Measurements from ENCODE around the gene FGF7.

DNA sequence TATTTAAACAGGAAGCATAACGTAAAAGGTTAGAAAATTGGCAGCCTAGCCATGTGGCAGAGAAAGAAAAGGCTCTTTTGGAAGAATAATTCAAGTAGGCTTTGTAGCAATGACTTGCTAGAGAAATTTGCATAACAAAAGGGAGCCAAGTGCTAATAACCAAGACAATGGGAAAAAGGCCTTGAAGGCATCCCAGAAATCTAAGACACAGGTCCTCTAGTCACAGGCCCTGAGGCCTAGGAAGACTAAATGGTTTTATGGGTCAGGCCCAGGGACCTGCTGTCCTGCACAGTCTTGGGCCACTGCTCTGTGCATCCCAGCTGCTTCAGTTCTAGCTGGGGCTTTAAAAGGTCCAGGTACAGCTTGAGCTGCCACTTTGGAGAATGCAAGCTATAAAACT is 78.5 kb downstream of the FGF7 start:
- TF ChIP-seq, protein P1, sequence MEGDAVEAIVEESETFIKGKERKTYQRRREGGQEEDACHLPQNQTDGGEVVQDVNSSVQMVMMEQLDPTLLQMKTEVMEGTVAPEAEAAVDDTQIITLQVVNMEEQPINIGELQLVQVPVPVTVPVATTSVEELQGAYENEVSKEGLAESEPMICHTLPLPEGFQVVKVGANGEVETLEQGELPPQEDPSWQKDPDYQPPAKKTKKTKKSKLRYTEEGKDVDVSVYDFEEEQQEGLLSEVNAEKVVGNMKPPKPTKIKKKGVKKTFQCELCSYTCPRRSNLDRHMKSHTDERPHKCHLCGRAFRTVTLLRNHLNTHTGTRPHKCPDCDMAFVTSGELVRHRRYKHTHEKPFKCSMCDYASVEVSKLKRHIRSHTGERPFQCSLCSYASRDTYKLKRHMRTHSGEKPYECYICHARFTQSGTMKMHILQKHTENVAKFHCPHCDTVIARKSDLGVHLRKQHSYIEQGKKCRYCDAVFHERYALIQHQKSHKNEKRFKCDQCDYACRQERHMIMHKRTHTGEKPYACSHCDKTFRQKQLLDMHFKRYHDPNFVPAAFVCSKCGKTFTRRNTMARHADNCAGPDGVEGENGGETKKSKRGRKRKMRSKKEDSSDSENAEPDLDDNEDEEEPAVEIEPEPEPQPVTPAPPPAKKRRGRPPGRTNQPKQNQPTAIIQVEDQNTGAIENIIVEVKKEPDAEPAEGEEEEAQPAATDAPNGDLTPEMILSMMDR (IDR thresholded peaks at IDR 0.05): no peak
- TF ChIP-seq POLR2A (IDR thresholded peaks at IDR 0.05): no peak

All from testis (tissue), 2 donors.